Stimulated activated CD8-positive, alpha-beta memory T cell treated with anti-CD3 and anti-CD28 coated beads, Interleukin-4, amount 100 ng/mL, for 48 hours (primary cell): ENCODE data around the gene DENND5A.

Experiments
- DNase-seq: peaks from one replicate; pipeline ENCODE4 v3.0.0-alpha.2; 2020

The DENND5A gene

DNA sequence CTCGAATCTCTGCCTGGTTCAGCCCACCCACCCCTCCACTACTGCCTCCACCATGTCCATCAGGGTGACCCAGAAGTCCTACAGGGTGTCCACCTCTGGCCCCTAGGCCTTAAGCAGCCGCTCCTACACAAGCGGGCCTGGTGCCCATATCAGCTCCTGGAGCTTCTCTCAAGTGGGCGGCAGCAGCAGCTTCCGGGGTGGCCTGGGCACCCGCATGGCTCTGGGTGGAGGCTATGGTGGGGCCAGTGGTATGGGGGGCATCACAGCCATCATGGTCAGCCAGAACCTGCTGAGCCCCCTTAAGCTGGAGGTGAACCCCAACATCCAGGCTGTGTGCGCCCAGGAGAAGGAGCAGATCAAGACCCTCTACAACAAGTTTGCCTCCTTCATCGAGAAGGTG, 170.7 kb downstream of the DENND5A start:
- no peak for DNase-seq

- DNase-seq: no peak
These were observed 172.0 kb downstream of the DENND5A start for GRCh38 chr11:9092853-9093778.

DNA sequence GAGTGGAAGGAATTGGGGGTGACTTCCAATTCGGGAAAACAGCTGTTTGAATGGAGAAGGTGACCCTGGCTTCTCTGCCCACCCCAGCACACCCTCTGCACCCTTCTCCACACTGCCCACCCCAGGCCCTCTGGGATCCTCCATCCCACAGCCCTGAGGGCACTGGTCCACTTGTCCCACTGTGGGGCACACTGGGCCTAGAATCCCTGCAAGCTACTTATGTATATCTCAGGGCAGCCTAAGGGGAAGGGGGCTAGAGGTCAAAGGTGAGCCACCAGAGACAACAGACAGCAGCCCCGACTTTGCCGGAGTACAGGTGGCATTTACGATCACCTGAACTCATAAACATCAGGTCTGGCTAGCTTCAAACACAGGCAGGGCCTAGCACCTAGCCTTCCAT, 173.1 kb downstream of the DENND5A start:
- DNase-seq: no peak

DNA sequence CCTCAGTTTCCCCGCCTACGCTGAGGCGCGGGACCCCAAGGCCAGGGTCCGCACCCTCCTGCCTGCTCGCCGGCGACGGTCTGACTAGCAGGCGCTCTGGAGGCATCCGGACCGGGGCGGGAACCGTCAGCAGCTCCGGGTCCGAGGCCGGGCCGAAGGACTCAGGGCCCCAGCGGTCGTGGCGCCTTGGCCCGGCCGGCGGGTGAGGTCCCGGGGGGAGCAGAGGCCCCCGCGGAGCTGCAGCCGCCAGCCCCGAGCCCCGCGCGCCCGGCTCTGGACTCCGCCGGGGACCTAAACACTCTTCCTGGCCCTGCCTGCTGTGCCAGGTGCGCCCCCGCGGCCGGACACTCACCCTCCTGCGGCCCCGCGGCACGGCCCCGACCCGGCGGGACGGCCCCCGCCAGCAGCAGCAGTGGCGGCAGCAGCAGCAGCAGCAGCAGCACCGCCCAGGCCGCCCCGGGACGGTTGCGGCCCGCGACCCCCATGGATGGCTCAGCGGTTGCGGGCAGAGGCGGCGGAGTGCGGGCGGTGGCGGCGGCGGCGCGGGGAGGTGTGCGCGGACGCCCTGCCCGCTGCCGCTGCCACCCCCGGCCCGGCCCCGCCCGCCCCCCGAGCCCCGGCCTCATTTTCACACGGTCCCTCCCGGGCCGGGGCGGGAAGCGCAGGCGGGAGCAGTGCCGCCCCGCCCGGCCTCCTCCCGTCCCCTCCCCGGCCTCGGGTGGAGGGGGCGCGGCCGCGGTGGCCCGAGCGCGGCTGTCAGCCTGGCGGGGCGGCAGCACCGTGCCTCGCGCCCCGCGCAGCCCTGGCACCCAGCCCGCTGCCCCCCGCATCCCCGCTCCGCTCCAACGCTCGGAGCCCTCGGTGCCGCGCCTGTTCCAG, 173.9 kb downstream of the DENND5A start, which contains the start of gene SCUBE2:
SCUBE2 (minus strand) TSS at position 556 of the 879 bp plus-strand sequence; CDS start at position 485, 71 bp downstream.
- DNase-seq: no peak

DNA sequence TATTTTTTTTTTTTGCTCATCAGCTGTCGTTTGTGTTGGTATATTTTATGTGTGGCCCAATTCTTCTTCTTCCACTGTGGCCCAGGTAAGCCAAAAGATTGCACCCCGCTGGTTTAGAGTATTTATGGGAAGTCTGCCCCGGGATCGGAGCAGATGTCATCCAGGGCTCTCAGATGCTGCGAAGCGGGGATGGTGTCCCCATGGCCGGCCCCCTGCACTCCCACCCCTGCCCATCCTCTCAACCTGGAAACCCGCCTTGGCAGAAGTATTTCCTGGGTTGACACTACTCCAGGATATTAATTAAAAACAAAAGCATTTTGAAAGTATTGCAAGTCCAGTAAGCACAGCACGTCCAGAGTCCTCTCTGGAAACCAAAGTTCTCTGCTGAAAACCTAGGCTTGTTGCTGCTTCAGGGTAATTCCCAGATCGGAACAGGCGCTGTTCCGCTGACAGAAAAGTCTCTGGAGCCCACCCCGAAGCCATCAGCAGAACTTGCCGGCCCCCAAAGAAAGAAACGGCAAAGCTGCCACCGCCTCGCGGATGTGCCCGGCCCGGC, 174.6 kb downstream of the DENND5A start:
- no peak for DNase-seq

DNA sequence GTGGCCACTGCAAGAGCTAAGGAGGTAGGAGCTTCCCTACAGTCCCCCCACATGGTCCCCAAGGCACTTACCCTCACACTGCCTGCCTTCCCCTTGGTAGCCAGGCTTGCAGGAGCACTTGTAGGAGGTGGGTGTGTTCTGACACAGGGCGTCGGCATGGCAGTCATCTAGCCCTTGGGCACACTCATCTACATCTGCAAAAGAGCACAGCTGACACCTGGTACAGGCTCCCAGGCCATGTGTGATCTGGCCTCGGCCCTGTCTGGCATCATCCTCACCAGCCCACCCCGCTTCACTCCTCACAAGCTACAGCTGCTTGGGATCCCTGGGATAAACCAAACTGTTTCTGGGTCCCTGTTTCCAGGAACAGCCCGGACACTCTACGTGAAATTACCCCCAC, 175.5 kb downstream of the DENND5A start:
- no peak for DNase-seq

GRCh38 chr11:9089061-9089460, 176.1 kb downstream of the DENND5A start:
- DNase-seq: no peak
